MCF 10A (cell line): Measurements from ENCODE around the gene ST7L. TPM values are rescaled to one million over a fixed set of nuclear protein-coding genes. Genes with fewer than 3 reads are reported as not detected.

Experiments
- BruUV-seq: library from RNA; stranded (reverse); fragments of 400-500 nt; replicated peaks from 2 replicates; lab custom pipeline; 2021; lab: Mats Ljungman, UMichigan
- CTCF ChIA-PET: fragments of 300-600 bp; sonication (Branson Sonifier 250); formaldehyde crosslinking; extraction: SDS; loops from one replicate; lab custom pipeline; 2021; ENCODE audit warnings: antibody characterized with exemption, inconsistent platforms; lab: Yijun Ruan, JAX
- POLR2A ChIA-PET: fragments of 300-600, 350-650 bp; sonication (Branson Sonifier 250); formaldehyde crosslinking; extraction: SDS; loops from one replicate; lab custom pipeline; 2020; ENCODE audit warnings: antibody characterized with exemption, inconsistent platforms; lab: Yijun Ruan, JAX
- DNase-seq: peaks from one replicate; pipeline ENCODE4 v3.0.0-alpha.2; 2018; ENCODE audit not compliant: unreplicated experiment
- H3K27ac Mint-ChIP-seq: one replicate; pipeline ENCODE4 v1.8.0; 2022; ENCODE audit warnings: mild to moderate bottlenecking, low read depth, mixed read lengths; ENCODE audit not compliant: unreplicated experiment
- H3K27me3 Mint-ChIP-seq: one replicate; pipeline ENCODE4 v1.8.0; 2022; ENCODE audit warnings: mixed read lengths; ENCODE audit not compliant: insufficient read depth, unreplicated experiment
- H3K36me3 Mint-ChIP-seq: one replicate; pipeline ENCODE4 v1.8.0; 2022; ENCODE audit warnings: mild to moderate bottlenecking, moderate library complexity, mixed read lengths; ENCODE audit not compliant: insufficient read depth, unreplicated experiment
- H3K4me1 Mint-ChIP-seq: one replicate; pipeline ENCODE4 v1.8.0; 2022; ENCODE audit warnings: mixed read lengths; ENCODE audit not compliant: insufficient read depth, unreplicated experiment
- H3K4me3 Mint-ChIP-seq: one replicate; pipeline ENCODE4 v1.8.0; 2022; ENCODE audit warnings: mild to moderate bottlenecking, moderate library complexity, mixed read lengths; ENCODE audit not compliant: unreplicated experiment
- H3K9me3 Mint-ChIP-seq: one replicate; pipeline ENCODE4 v1.8.0; 2022; ENCODE audit warnings: mixed read lengths; ENCODE audit not compliant: unreplicated experiment
- CTCF ChIP-seq: fragments of 200-600 bp; IDR thresholded peaks from one replicate; pipeline ENCODE4 v1.8.0; 2022; ENCODE audit warnings: antibody characterized with exemption, mild to moderate bottlenecking; ENCODE audit not compliant: unreplicated experiment
- intact Hi-C: fragments of 100-400 bp; cut with micrococcal nuclease; formaldehyde crosslinking; loops from 2 replicates; pipeline ENCODE4 v1.14.1; 2022
- total RNA-seq: library from RNA; stranded (reverse); gene quantifications from 2 replicates; pipeline ENCODE4 v1.2.3, GENCODE V29; 2022

Gene ST7L
- total RNA-seq, 1 experiment from 2014 or later = 25.5 TPM

- no TSS peak for BruUV-seq
- no peaks in the 10 kb centered on the region for H3K9me3 Mint-ChIP-seq
- no peak for DNase-seq
- intact Hi-C loops = no loop called here
- H3K4me3 Mint-ChIP-seq = no peak overlapping the region
- no peaks in the 10 kb centered on the region for H3K27me3 Mint-ChIP-seq
- peaks cover 54% of the 10 kb centered on the region for H3K36me3 Mint-ChIP-seq
- CTCF ChIA-PET = no interaction called here
- POLR2A ChIA-PET = interaction anchor here (0.6 to 1.0 kb wide), 2 partner anchors 55 to 219 kb away, joined by 3 to 4 read pairs; no protein-coding TSS in a partner anchor
- H3K27ac Mint-ChIP-seq = no peak overlapping the region
- TF ChIP-seq CTCF = no peak
- no peaks in the 10 kb centered on the region for H3K4me1 Mint-ChIP-seq
These were observed 19.5 kb downstream of the ST7L start for GRCh38 chr1:112599477-112599876.

- Mint-ChIP-seq H3K27me3 (no peaks in the 10 kb centered on the region), H3K36me3 (peaks cover 42% of the 10 kb centered on the region), H3K27ac (no peak overlapping the region), H3K4me1 (no peaks in the 10 kb centered on the region), H3K9me3 (no peaks in the 10 kb centered on the region), H3K4me3 (no peak overlapping the region)
- TF ChIP-seq CTCF = no peak
- POLR2A ChIA-PET = interaction anchor here (0.7 to 1.2 kb wide), 3 partner anchors 24 to 198 kb away, joined by 3 to 4 read pairs (median 4); partner anchors contain the start of genes CAPZA1, CTTNBP2NL and ST7L
- CTCF ChIA-PET = interaction anchor here (0.7 to 1.1 kb wide), 4 partner anchors 17 to 151 kb away, joined by 3 read pairs; no protein-coding TSS in a partner anchor
- no TSS peak for BruUV-seq
- intact Hi-C loops = no loop called here
- DNase-seq = no peak
These were observed 24.6 kb downstream of the ST7L start for GRCh38 chr1:112594208-112594876.

- Mint-ChIP-seq H3K27me3 (no peaks in the 10 kb centered on the region), H3K4me3 (no peak overlapping the region), H3K36me3 (peaks cover 49% of the 10 kb centered on the region), H3K27ac (no peak overlapping the region), H3K9me3 (no peaks in the 10 kb centered on the region), H3K4me1 (no peaks in the 10 kb centered on the region)
- TF ChIP-seq CTCF = no peak
- CTCF ChIA-PET = interaction anchor here (1.4 kb wide), 1 partner anchor 25 kb away, joined by 4 read pairs; no protein-coding TSS in a partner anchor
- DNase-seq = no peak
- POLR2A ChIA-PET = interaction anchor here (0.6 kb wide), 1 partner anchor 245 kb away, joined by 3 read pairs; no protein-coding TSS in a partner anchor
- BruUV-seq = no TSS peak
- intact Hi-C loops = no loop called here
These were observed 29.2 kb downstream of the ST7L start for GRCh38 chr1:112589766-112590165.

- Mint-ChIP-seq H3K27me3 (no peaks in the 10 kb centered on the region), H3K9me3 (no peaks in the 10 kb centered on the region), H3K4me3 (no peak overlapping the region), H3K27ac (no peak overlapping the region), H3K36me3 (peaks cover 50% of the 10 kb centered on the region), H3K4me1 (peaks cover 12% of the 10 kb centered on the region)
- no peak for DNase-seq
- CTCF ChIA-PET = interaction anchor here (0.8 to 1.0 kb wide), 3 partner anchors 39 to 192 kb away, joined by 3 to 4 read pairs (median 4); no protein-coding TSS in a partner anchor
- intact Hi-C loops = no loop called here
- no peak for TF ChIP-seq CTCF
- no TSS peak for BruUV-seq
- POLR2A ChIA-PET = interaction anchor here (0.5 to 0.9 kb wide), 4 partner anchors 9 to 1000 kb away, joined by 3 to 4 read pairs (median 3); no protein-coding TSS in a partner anchor
These were observed 35.6 kb downstream of the ST7L start for GRCh38 chr1:112583366-112583765.
